ENCODE data around the gene SLC41A3.

SLC41A3 gene

DNA sequence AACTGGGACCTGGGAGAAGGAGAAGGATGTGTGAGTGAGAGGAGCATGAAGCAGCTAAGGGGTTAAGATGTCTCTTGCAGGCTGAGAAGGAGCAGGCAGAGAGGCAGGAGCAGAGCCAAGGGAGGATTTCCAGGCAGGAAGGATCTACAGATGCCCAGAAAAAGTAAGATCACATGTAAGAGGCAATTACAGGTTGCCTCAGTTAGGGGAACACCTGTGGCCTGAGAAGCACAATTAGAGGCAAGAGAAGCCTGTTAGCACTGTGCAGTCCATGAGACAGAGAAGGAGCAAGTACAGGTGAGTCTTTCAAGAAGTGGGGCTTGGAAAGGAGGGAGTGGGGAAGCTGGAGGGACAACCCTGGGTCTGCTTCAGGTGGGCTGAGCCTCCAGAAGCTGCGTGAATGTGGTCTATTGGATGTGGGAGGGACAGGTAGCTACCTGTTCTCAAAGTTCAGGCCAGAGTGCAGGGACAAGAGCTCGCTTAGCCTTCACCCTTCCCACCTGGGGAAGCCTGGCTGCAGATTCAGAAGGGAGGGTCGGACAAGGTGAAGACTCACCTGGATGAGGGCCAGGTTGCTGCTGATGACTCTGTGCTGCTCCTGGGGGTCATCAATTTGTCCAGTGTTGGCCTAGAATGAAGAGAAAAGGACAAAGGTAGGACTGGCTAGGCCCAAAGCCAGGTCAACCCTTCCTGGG is 50.7 kb downstream of the SLC41A3 start:
- TF ChIP-seq, protein P1, sequence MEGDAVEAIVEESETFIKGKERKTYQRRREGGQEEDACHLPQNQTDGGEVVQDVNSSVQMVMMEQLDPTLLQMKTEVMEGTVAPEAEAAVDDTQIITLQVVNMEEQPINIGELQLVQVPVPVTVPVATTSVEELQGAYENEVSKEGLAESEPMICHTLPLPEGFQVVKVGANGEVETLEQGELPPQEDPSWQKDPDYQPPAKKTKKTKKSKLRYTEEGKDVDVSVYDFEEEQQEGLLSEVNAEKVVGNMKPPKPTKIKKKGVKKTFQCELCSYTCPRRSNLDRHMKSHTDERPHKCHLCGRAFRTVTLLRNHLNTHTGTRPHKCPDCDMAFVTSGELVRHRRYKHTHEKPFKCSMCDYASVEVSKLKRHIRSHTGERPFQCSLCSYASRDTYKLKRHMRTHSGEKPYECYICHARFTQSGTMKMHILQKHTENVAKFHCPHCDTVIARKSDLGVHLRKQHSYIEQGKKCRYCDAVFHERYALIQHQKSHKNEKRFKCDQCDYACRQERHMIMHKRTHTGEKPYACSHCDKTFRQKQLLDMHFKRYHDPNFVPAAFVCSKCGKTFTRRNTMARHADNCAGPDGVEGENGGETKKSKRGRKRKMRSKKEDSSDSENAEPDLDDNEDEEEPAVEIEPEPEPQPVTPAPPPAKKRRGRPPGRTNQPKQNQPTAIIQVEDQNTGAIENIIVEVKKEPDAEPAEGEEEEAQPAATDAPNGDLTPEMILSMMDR (IDR thresholded peaks at IDR 0.05; ENCODE audit: insufficient read depth, missing control alignments): no peak
- no peak for DNase-seq (ENCODE audit: insufficient read length, low spot score)
- no peak for FAIRE-seq

DNA sequence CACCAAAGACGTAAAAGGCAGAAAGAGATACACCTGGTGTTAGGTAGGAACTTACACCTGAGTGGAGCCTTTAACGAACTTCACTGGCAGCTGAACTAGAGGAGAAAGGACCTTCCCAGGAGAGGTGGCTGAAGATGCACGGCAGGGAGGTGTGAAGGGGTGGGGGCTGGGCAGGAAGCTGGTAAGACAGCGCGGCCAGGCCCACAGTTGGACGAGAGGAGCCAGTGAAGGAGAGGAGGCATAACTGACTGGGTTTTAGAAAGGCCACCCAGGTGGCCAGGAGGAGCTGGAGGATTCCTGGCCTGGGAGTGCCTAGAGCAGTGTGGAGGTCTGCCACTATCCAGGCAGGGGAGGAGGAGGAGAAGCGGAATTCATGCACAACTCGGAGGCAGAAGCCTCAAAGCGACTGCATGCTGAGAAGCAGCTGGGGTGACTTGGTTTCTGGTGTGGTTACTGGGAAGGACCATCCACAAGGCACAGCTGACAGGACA is 51.9 kb downstream of the SLC41A3 start:
- FAIRE-seq: no peak
- TF ChIP-seq, protein P1 (IDR thresholded peaks at IDR 0.05; ENCODE audit: insufficient read depth, missing control alignments): no peak
- no peak for DNase-seq (ENCODE audit: insufficient read length, low spot score)

DNA sequence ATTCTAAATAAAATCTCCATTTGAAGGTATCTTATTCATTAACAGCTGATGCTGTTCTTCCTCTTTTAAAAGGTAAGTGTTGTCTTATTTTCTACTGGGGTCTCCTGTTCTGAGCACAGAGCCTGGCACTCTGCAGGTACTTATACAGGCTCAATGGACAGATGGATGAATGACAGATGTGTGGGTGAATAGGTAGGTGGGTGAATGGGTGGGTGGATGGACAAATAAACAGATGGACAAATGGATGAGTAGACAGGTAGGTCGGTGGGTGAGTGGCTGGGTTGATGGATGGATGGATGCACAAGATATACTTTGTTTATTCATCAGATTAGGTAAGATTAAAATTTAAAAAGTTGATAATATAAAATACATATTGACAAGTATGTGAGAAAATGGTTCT is 53.5 kb downstream of the SLC41A3 start:
- TF ChIP-seq, protein P1 (IDR thresholded peaks at IDR 0.05; ENCODE audit: insufficient read depth, missing control alignments): no peak
- DNase-seq (ENCODE audit: insufficient read length, low spot score) (no peak), FAIRE-seq (no peak)

DNA sequence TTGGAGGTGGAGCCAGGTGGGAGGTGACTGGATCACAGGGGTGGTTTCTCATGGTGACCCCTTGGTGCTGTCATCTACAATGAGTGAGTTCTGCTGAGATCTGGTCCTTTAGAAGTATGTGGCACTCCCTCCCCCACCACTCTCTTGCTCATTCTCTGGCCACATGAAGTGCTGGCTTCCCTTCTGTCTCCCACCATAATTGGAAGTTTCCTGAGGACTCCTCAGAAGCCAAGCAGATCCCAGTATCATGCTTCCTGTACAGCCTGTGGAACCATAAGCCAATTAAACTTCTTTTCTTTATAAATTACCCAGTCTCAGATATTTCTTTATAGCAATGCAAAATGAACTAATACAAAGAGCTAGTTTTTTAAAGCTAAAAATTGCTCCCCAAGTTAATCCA is 54.7 kb downstream of the SLC41A3 start:
- TF ChIP-seq, protein P1 (IDR thresholded peaks at IDR 0.05; ENCODE audit: insufficient read depth, missing control alignments): no peak
- no peak for DNase-seq (ENCODE audit: insufficient read length, low spot score)
- no peak for FAIRE-seq

DNA sequence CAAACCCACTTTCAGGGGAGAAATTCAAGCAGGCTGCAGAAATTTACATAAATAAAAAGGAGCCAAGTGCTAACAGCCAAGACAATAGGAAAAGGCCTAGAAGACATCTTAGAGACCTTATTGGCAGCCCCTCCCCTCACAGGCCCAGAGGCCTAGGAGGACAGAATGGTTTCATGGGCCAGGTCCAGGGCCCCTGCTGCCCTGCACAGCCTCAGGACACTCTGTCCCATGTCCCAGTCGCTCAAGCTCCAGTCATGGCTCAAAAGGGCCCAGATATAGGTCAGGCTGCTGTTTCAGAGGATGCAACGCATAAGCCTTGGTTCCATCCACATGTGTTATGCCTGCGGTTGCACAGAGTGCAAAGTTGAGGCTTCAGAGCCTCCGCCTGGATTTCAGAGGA is 55.8 kb downstream of the SLC41A3 start:
- DNase-seq (ENCODE audit: insufficient read length, low spot score): no peak
- FAIRE-seq: no peak

DNA sequence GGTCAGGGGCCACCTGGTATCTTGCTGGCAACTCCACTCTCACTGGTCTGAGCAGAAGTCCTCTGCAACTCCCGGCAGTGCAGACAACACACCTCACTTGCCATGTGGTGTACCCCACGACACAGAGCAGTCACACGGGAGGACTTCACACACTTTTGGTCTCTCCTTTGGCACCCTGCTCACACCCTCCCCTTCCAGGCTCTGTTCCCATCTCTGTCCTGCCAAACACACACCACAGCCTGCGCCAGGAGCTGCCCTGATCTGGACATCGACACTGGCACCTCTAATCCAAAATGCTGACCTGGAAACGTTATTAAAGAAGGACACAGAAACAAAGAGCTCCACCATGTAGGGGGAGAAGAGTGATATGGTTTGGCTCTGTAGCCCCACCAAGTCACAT is 57.2 kb downstream of the SLC41A3 start:
- DNase-seq (ENCODE audit: insufficient read length, low spot score) (no peak), FAIRE-seq (no peak)
- TF ChIP-seq, protein P1 (IDR thresholded peaks at IDR 0.05; ENCODE audit: insufficient read depth, missing control alignments): no peak

More for the DNA sequence above, 55.8 kb downstream of the SLC41A3 start:
- TF ChIP-seq, protein P1 (IDR thresholded peaks at IDR 0.05; ENCODE audit: insufficient read depth, missing control alignments): no peak

DNA sequence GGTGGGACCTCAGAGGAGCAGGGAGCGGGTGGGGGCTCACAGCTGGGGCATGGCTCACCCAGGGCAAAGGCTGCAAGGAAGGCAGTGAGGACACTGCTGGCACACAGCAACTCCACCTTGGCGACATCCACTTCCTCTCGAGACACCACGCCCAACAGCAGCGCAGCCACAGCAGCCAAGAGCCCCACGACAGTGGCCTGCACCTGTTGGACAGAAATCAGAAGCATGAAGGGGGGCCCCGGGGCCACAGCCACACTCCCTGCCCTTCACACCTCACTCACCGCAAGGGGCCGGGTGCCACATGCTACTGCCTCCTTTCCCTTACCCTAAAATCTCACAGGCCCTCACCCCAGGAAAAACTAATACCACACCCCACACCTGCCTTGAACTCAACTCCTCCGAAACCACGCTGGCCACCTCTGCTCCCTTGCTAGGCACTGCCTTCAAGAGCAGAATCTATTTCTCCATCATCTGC is 57.6 kb downstream of the SLC41A3 start:
- DNase-seq (ENCODE audit: insufficient read length, low spot score) (no peak), FAIRE-seq (no peak)
- TF ChIP-seq, protein P1 (IDR thresholded peaks at IDR 0.05; ENCODE audit: insufficient read depth, missing control alignments): no peak

All from D721Med (cell line).